ENCODE measurements around the gene PRICKLE1. TPM values are rescaled to one million over a fixed set of nuclear protein-coding genes. Genes with fewer than 3 reads are reported as not detected.

Gene PRICKLE1
- total and polyA plus RNA-seq, 2 donors (not counting 1 experiment from before 2014, with no cell fraction given), result 6.3 to 21.6 TPM

- H3K4me1 ChIP-seq (ENCODE audit: control insufficient read depth in 2 of 2, insufficient read depth in 2 of 2, low read length in 2 of 2), result peaks cover 48 to 56% of the 10 kb centered on the region in 2 donors
- ATAC-seq (ENCODE audit: low read depth), result no peak
- Mint-ChIP-seq H3K9me3 (ENCODE audit: insufficient read depth) (peaks cover 8% of the 10 kb centered on the region), H3K27me3 (no peaks in the 10 kb centered on the region), H3K4me1 (peaks cover 55% of the 10 kb centered on the region), H3K27ac (peak overlapping the region; percentile 82), H3K4me3 (peak overlapping the region; percentile 15)
- no peak for TF ChIP-seq CTCF (IDR thresholded peaks at IDR 0.05)
- TF ChIP-seq EZH2 (IDR thresholded peaks at IDR 0.05; ENCODE audit: borderline replicate concordance, insufficient read depth, low read depth, low read length, poor library complexity, severe bottlenecking), result no peak
- intact Hi-C loops (cut with micrococcal nuclease), result loop anchor here (2.0 kb wide), 1 partner anchor 21 kb away; no protein-coding TSS in a partner anchor
- H2AFZ ChIP-seq (ENCODE audit: insufficient read depth, low read depth, low read length, poor library complexity, severe bottlenecking), result peak overlapping the region; percentile 39
- H3K9me3 ChIP-seq (ENCODE audit: control extremely low read depth in 1 of 3, control insufficient read depth in 2 of 3, insufficient read depth in 1 of 3, low read length in 2 of 3), result peaks cover 0 to 10% (median 0%) of the 10 kb centered on the region in 3 donors
- peaks cover 2 to 16% of the 10 kb centered on the region in 2 experiments for H3K36me3 ChIP-seq (replicated peaks in 1 of 2; ENCODE audit: control extremely low read depth in 1 of 2, control insufficient read depth in 1 of 2, extremely low read depth in 1 of 2, insufficient read depth in 2 of 2, low read length in 1 of 2)
- H3K4me3 ChIP-seq (ENCODE audit: control extremely low read depth in 1 of 5, extremely low read depth in 1 of 5, insufficient read depth in 1 of 5, low read depth in 2 of 5, low read length in 4 of 5), result no peak overlapping the region
- POLR2A ChIA-PET, result no interaction called here
- CTCF ChIA-PET, result interaction anchor here (0.8 kb wide), 1 partner anchor 37 kb away, joined by 5 read pairs; no protein-coding TSS in a partner anchor
- H3K27me3 ChIP-seq (replicated peaks in 1 of 4; ENCODE audit: control extremely low read depth in 1 of 4, control insufficient read depth in 3 of 4, insufficient read depth in 4 of 4, low read length in 3 of 4), result no peaks in the 10 kb centered on the region
- H3K79me2 ChIP-seq (ENCODE audit: control insufficient read depth, insufficient read depth, low read length), result no peaks in the 10 kb centered on the region
- no peak overlapping the region for H3K9ac ChIP-seq (ENCODE audit: low read length)
- peak overlapping the region; percentile 28 for H3K4me2 ChIP-seq (replicated peaks; ENCODE audit: low read depth, low read length, poor library complexity, severe bottlenecking)
- H3K27ac ChIP-seq (ENCODE audit: low read length in 2 of 2), result peak overlapping the region; percentile 14 to 64
- H4K20me1 ChIP-seq (ENCODE audit: control insufficient read depth, insufficient read depth, low read length, poor library complexity, severe bottlenecking), result no peaks in the 10 kb centered on the region
- DNase-seq, result no peak
- WGBS (ENCODE audit: insufficient coverage), result no CpG with 5 or more reads among the region's 3 CpGs
Observed at GRCh38 chr12:42447371-42447786, 142.2 kb downstream of the PRICKLE1 start.

- Histone ChIP-seq H3K79me2 (ENCODE audit: control insufficient read depth, insufficient read depth, low read length) (no peaks in the 10 kb centered on the region), H2AFZ (ENCODE audit: insufficient read depth, low read depth, low read length, poor library complexity, severe bottlenecking) (no peak overlapping the region), H3K9ac (ENCODE audit: low read length) (no peak overlapping the region), H3K4me2 (replicated peaks; ENCODE audit: low read depth, low read length, poor library complexity, severe bottlenecking) (no peak overlapping the region), H3K9me3 (ENCODE audit: control extremely low read depth in 1 of 3, control insufficient read depth in 2 of 3, insufficient read depth in 1 of 3, low read length in 2 of 3) (peaks cover 0 to 10% (median 0%) of the 10 kb centered on the region in 3 donors), H3K36me3 (replicated peaks in 1 of 2; ENCODE audit: control extremely low read depth in 1 of 2, control insufficient read depth in 1 of 2, extremely low read depth in 1 of 2, insufficient read depth in 2 of 2, low read length in 1 of 2) (peaks cover 2 to 22% of the 10 kb centered on the region in 2 experiments), H3K4me3 (ENCODE audit: control extremely low read depth in 1 of 5, extremely low read depth in 1 of 5, insufficient read depth in 1 of 5, low read depth in 2 of 5, low read length in 4 of 5) (no peak overlapping the region), H4K20me1 (ENCODE audit: control insufficient read depth, insufficient read depth, low read length, poor library complexity, severe bottlenecking) (no peaks in the 10 kb centered on the region), H3K4me1 (ENCODE audit: control insufficient read depth in 2 of 2, insufficient read depth in 2 of 2, low read length in 2 of 2) (peaks cover 42 to 50% of the 10 kb centered on the region in 2 donors), H3K27me3 (replicated peaks in 1 of 4; ENCODE audit: control extremely low read depth in 1 of 4, control insufficient read depth in 3 of 4, insufficient read depth in 4 of 4, low read length in 3 of 4) (no peaks in the 10 kb centered on the region), H3K27ac (ENCODE audit: low read length in 2 of 2) (peak overlapping the region in 1 of 2 donors; percentile 64)
- no peak for TF ChIP-seq EZH2 (IDR thresholded peaks at IDR 0.05; ENCODE audit: borderline replicate concordance, insufficient read depth, low read depth, low read length, poor library complexity, severe bottlenecking)
- no peak for TF ChIP-seq CTCF (IDR thresholded peaks at IDR 0.05)
- intact Hi-C loops (cut with micrococcal nuclease), result loop anchor here (2.0 kb wide), 1 partner anchor 22 kb away; no protein-coding TSS in a partner anchor
- CTCF ChIA-PET, result interaction anchor here (0.8 kb wide), 1 partner anchor 38 kb away, joined by 5 read pairs; no protein-coding TSS in a partner anchor
- peak overlapping the region; percentile 82 for H3K27ac Mint-ChIP-seq
- H3K4me3 Mint-ChIP-seq, result no peak overlapping the region
- no peak for DNase-seq
- 92% methylated on average over 2 of the region's 6 CpGs for WGBS (ENCODE audit: insufficient coverage)
- no peaks in the 10 kb centered on the region for H3K27me3 Mint-ChIP-seq
- H3K9me3 Mint-ChIP-seq (ENCODE audit: insufficient read depth), result peaks cover 8% of the 10 kb centered on the region
- POLR2A ChIA-PET, result interaction anchor here (0.9 kb wide), 1 partner anchor 13 kb away, joined by 3 read pairs; no protein-coding TSS in a partner anchor
- ATAC-seq (ENCODE audit: low read depth), result no peak
- H3K4me1 Mint-ChIP-seq, result peaks cover 48% of the 10 kb centered on the region
Observed at GRCh38 chr12:42446761-42447160, 142.8 kb downstream of the PRICKLE1 start.
